GM12878 (cell line): Measurements from ENCODE around the gene BCR. TPM values are rescaled to one million over a fixed set of nuclear protein-coding genes. Genes with fewer than 3 reads are reported as not detected.

Source experiments
- ATAC-seq: fragments of 200-7000 bp; cut with Tn5 transposase; 3 replicates; pipeline ENCODE4 v1.9.1; 2020; ENCODE audit warnings: mild to moderate bottlenecking, moderate library complexity
- BruUV-seq: library from RNA; stranded (reverse); fragments of 400-500 nt; replicated peaks from 2 replicates; lab custom pipeline; 2021; lab: Mats Ljungman, UMichigan
- CTCF ChIA-PET: fragments of 300-600 bp; sonication (Branson Sonifier 250); formaldehyde crosslinking; extraction: SDS; loops from one replicate; lab custom pipeline; 2021; ENCODE audit warnings: inconsistent platforms; lab: Yijun Ruan, JAX
- POLR2A ChIA-PET: fragments of 350-600 bp; formaldehyde crosslinking; extraction: SDS; loops from one replicate; lab custom pipeline; 2021; ENCODE audit warnings: inconsistent platforms; lab: Charles Lee
- RAD21 ChIA-PET: fragments of 300-600 bp; sonication (Branson Sonifier 250); formaldehyde crosslinking; loops from one replicate; lab custom pipeline; 2023; ENCODE audit warnings: antibody characterized with exemption; ENCODE audit not compliant: unreplicated experiment; lab: Charles Lee
- SMC1A ChIA-PET: fragments of 300-600 bp; sonication (Branson Sonifier 250); formaldehyde crosslinking; loops from one replicate; lab custom pipeline; 2023; ENCODE audit not compliant: unreplicated experiment, uncharacterized antibody; lab: Charles Lee
- DNase-seq: peaks from one replicate; pipeline ENCODE4 v3.0.0-alpha.2; 2011; ENCODE audit warnings: low read depth, low spot score
- FAIRE-seq: peaks from 3 replicates; lab custom pipeline; 2011; peaks lifted over from hg19 to GRCh38; lab: Jason Lieb, UNC
- H2AFZ ChIP-seq: 2 replicates; pipeline ENCODE4 v1.6.0; 2011; ENCODE audit warnings: low read depth, low read length, control low read depth; ENCODE audit not compliant: control insufficient read depth
- H3K27ac ChIP-seq: 2 replicates; pipeline ENCODE4 v1.5.1; 2011; ENCODE audit warnings: control low read depth; ENCODE audit not compliant: control insufficient read depth, insufficient read depth
- H3K27me3 ChIP-seq, 2 experiments: replicated peaks in 1 of 2; 2 replicates each; pipeline versions ENCODE4 v1.6.0 to v1.6.1; 2011; ENCODE audit warnings: low read length in 1 of 2; ENCODE audit not compliant: control insufficient read depth in 2 of 2, insufficient read depth in 2 of 2
- H3K36me3 ChIP-seq, 2 experiments: 2 replicates each; pipeline ENCODE4 v1.5.1; 2011; ENCODE audit warnings: low read length in 1 of 2; ENCODE audit not compliant: control insufficient read depth in 2 of 2, insufficient read depth in 2 of 2
- H3K4me1 ChIP-seq: 2 replicates; pipeline ENCODE4 v1.6.1; 2011; ENCODE audit warnings: mild to moderate bottlenecking, low read length, moderate library complexity, mixed read lengths; ENCODE audit not compliant: control insufficient read depth, insufficient read depth
- H3K4me2 ChIP-seq: 2 replicates; pipeline ENCODE4 v1.6.0; 2011; ENCODE audit warnings: control low read depth; ENCODE audit not compliant: control insufficient read depth, insufficient read depth
- H3K4me3 ChIP-seq: fragments of 200-600 bp; sonication (generic); 2 replicates; pipeline ENCODE4 v1.5.1; 2016
- H3K79me2 ChIP-seq: 2 replicates; pipeline ENCODE4 v1.6.0; 2011; ENCODE audit warnings: low read length; ENCODE audit not compliant: control insufficient read depth, insufficient read depth
- H3K9ac ChIP-seq: 2 replicates; pipeline ENCODE4 v1.8.0; 2011; ENCODE audit warnings: low read length, control low read depth, mixed read lengths; ENCODE audit not compliant: control insufficient read depth, insufficient read depth
- H3K9me3 ChIP-seq: replicated peaks from 3 replicates; pipeline ENCODE4 v1.5.1; 2011; ENCODE audit warnings: mild to moderate bottlenecking, low read length; ENCODE audit not compliant: control insufficient read depth, insufficient read depth
- H4K20me1 ChIP-seq: 2 replicates; pipeline ENCODE4 v1.6.0; 2011; ENCODE audit not compliant: control insufficient read depth, insufficient read depth
- CREM ChIP-seq: IDR thresholded peaks from 2 replicates; pipeline ENCODE4 v1.6.1; 2014; ENCODE audit warnings: antibody characterized with exemption, low read depth
- ETV6 ChIP-seq, 2 experiments: fragments of 450-650 bp in 1 of 2; IDR thresholded peaks in 1 of 2; conservative IDR thresholded peaks in 1 of 2; 2 replicates each; pipeline ENCODE4 v1.6.1; 2014; ENCODE audit warnings: antibody characterized with exemption in 1 of 2, borderline replicate concordance in 1 of 2, low read depth in 1 of 2, mild to moderate bottlenecking in 1 of 2, moderate library complexity in 1 of 2
- FOXK2 ChIP-seq: fragments of 450-650 bp; IDR thresholded peaks from 2 replicates; pipeline ENCODE4 v1.6.1; 2017; ENCODE audit warnings: mild to moderate bottlenecking, moderate library complexity
- KAT2A ChIP-seq: conservative IDR thresholded peaks from 2 replicates; pipeline ENCODE4 v1.6.1; 2011; ENCODE audit warnings: low read depth, low read length; ENCODE audit not compliant: control insufficient read depth
- ZNF217 ChIP-seq: fragments of 450-650 bp; IDR thresholded peaks from 2 replicates; pipeline ENCODE4 v1.6.1; 2017; ENCODE audit warnings: antibody characterized with exemption, mild to moderate bottlenecking
- WGBS: methylation state at CpG from one replicate; pipeline ENCODE4 v1.1.6; 2016; ENCODE audit warnings: low lambda C conversion rate; ENCODE audit not compliant: insufficient replicate concordance, insufficient coverage; ENCODE audit errors: missing lambda C conversion rate; 5-methylcytosine and 5-hydroxymethylcytosine counted together
- in situ Hi-C: fragments of 300-500 bp; cut with MboI; formaldehyde crosslinking; loops from 9 replicates; pipeline ENCODE4 v1.14.3; 2018; ENCODE audit warnings: mixed read lengths
- intact Hi-C: fragments of 100-400 bp; cut with micrococcal nuclease; formaldehyde crosslinking; loops from one replicate; pipeline ENCODE4 v1.14.2; 2022; ENCODE audit not compliant: unreplicated experiment
- polyA plus RNA-seq, 11 experiments: library from polyadenylated mRNA; depleted of rRNA in 4 of 11; unstranded in 6 of 11; stranded (reverse) in 5 of 11; fragments of >200 nt; fragmentation: Nextera tagmentation in 4 of 11; fragmentation: Illumina TruSeq in 1 of 11; extraction: Ambion mirVana in 4 of 11; extraction: Trizol in 1 of 11; gene quantifications; 1 replicate in 1 of 11; 2 replicates in 10 of 11; pipeline versions ENCODE4 v1.2.1 to v1.2.3, GENCODE V29; 2011 to 2016; ENCODE audit warnings: inconsistent platforms in 2 of 11, missing spikeins in 2 of 11, low read depth in 1 of 11
- total RNA-seq, 4 experiments: library from RNA; depleted of rRNA in 3 of 4; stranded (reverse); fragments of >200 nt in 3 of 4; fragmentation: Illumina TruSeq in 1 of 4; extraction: Trizol in 1 of 4; gene quantifications; 2 replicates each; pipeline versions ENCODE4 v1.2.1 to v1.2.3, GENCODE V29; 2013 to 2021
- TF ChIP-seq, protein P1 (sequence below): fragments of 450-650 bp; formaldehyde crosslinking; IDR thresholded peaks from 2 replicates; pipeline ENCODE4 v1.5.0; 2022; ENCODE audit warnings: mild to moderate bottlenecking, missing genetic modification characterization
- TF ChIP-seq, protein P2 (sequence below): IDR thresholded peaks from 2 replicates; pipeline ENCODE4 v1.6.1; 2011; ENCODE audit warnings: borderline replicate concordance, low read depth, mild to moderate bottlenecking, moderate library complexity, mixed read lengths, low read length; ENCODE audit not compliant: insufficient read depth; ENCODE audit errors: extremely low read length
- TF ChIP-seq, protein P3 (sequence below): fragments of 450-650 bp; IDR thresholded peaks from 2 replicates; pipeline ENCODE4 v1.6.1; 2016; ENCODE audit warnings: mild to moderate bottlenecking, moderate library complexity, borderline replicate concordance

The BCR gene
- total and polyA plus RNA-seq, 10 of the 15 experiments (the other 5 are each of a cell fraction or from before 2014, with no cell fraction given) = 1.7 to 64.7 (median 18.4) TPM

DNA sequence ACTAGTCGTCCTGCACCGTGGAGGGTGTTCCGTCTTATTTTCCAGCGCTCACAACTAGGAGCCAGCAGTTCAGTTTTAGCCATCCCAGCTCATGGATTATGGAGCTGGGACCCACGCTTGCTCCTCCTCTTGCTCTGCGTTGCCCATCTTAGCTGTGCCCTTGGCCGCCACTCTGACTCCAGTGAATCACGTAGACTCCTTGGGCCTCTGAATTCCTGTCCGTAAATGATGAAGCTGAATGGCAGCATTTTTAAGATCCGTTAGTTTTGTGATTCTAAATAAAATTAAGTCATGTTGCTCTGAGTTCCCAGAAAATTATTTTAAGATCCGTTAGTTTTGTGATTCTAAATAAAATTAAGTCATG is 23.8 kb downstream of the BCR start (continued):
- TF ChIP-seq ETV6 (conservative IDR thresholded peaks at IDR 0.05 in 1 of 2, IDR thresholded peaks at IDR 0.05 in 1 of 2; ENCODE audit: borderline replicate concordance in 1 of 2, low read depth in 1 of 2) (no peak), CREM (no peak)
- TF ChIP-seq, protein P1, sequence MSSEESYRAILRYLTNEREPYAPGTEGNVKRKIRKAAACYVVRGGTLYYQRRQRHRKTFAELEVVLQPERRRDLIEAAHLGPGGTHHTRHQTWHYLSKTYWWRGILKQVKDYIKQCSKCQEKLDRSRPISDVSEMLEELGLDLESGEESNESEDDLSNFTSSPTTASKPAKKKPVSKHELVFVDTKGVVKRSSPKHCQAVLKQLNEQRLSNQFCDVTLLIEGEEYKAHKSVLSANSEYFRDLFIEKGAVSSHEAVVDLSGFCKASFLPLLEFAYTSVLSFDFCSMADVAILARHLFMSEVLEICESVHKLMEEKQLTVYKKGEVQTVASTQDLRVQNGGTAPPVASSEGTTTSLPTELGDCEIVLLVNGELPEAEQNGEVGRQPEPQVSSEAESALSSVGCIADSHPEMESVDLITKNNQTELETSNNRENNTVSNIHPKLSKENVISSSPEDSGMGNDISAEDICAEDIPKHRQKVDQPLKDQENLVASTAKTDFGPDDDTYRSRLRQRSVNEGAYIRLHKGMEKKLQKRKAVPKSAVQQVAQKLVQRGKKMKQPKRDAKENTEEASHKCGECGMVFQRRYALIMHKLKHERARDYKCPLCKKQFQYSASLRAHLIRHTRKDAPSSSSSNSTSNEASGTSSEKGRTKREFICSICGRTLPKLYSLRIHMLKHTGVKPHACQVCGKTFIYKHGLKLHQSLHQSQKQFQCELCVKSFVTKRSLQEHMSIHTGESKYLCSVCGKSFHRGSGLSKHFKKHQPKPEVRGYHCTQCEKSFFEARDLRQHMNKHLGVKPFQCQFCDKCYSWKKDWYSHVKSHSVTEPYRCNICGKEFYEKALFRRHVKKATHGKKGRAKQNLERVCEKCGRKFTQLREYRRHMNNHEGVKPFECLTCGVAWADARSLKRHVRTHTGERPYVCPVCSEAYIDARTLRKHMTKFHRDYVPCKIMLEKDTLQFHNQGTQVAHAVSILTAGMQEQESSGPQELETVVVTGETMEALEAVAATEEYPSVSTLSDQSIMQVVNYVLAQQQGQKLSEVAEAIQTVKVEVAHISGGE (CRISPR knock-in tag) = no peak
- TF ChIP-seq, protein P2, sequence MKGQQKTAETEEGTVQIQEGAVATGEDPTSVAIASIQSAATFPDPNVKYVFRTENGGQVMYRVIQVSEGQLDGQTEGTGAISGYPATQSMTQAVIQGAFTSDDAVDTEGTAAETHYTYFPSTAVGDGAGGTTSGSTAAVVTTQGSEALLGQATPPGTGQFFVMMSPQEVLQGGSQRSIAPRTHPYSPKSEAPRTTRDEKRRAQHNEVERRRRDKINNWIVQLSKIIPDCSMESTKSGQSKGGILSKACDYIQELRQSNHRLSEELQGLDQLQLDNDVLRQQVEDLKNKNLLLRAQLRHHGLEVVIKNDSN = no peak
- TF ChIP-seq, all 136 proteins: peak for 0

DNA sequence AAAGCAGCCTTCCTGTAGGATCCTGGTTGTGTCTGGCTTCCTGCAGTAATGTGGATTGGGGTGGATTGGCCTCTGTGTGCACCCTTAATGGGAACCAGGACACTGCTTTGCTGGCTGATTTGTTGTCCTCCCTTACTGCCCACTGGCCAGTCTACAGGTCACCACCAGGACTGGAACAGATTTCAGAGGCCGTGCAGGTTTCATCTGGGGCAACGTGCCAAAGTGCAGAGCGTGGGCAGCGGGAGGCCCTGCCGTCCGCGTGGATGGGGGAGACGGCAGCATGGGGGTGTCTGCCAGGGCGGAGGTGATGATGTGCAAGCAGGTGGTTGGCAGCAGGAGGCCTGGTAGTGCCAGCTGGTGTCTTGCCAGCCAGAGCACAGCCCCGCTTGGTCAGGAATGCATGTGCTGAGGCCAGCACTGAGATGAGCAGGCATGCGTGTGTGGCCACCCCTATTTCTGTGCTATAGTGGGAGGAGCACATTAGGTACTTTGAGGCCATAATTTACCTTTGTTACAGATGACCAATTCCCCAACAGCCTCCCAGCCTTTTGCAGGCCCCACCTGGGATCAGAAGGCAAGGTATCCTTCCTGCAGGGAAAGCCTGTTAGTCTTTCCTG is 24.3 kb downstream of the BCR start:
- Histone ChIP-seq H3K4me3 (no peak overlapping the region), H3K9ac (no peak overlapping the region), H3K4me1 (peaks cover 4% of the 10 kb centered on the region), H3K4me2 (no peak overlapping the region), H3K27ac (no peak overlapping the region), H3K27me3 (no peaks in the 10 kb centered on the region), H3K9me3 (no peaks in the 10 kb centered on the region), H2AFZ (no peak overlapping the region), H4K20me1 (peaks cover 3% of the 10 kb centered on the region; the same call in 1 of the 2 replicates), H3K36me3 (peaks cover 3 to 12% of the 10 kb centered on the region in 2 experiments; a peak in 3 of 4 replicates), H3K79me2 (no peaks in the 10 kb centered on the region; the same call in none of the 2 replicates)
- no peak for ATAC-seq
- in situ Hi-C loops (no loop called here), intact Hi-C loops (no loop called here)
- ChIA-PET POLR2A (no interaction called here), CTCF (no interaction called here), RAD21 (no interaction called here), SMC1A (interaction anchor here (0.8 kb wide), 1 partner anchor 17 kb away, joined by 5 read pairs; no protein-coding TSS in a partner anchor)
- BruUV-seq = no TSS peak
- WGBS = 88% methylated on average over 11 of the region's 11 CpGs
- no peak for DNase-seq
- FAIRE-seq = no peak
- TF ChIP-seq ZNF217 (no peak), KAT2A (no peak), FOXK2 (no peak)
- TF ChIP-seq, protein P3, sequence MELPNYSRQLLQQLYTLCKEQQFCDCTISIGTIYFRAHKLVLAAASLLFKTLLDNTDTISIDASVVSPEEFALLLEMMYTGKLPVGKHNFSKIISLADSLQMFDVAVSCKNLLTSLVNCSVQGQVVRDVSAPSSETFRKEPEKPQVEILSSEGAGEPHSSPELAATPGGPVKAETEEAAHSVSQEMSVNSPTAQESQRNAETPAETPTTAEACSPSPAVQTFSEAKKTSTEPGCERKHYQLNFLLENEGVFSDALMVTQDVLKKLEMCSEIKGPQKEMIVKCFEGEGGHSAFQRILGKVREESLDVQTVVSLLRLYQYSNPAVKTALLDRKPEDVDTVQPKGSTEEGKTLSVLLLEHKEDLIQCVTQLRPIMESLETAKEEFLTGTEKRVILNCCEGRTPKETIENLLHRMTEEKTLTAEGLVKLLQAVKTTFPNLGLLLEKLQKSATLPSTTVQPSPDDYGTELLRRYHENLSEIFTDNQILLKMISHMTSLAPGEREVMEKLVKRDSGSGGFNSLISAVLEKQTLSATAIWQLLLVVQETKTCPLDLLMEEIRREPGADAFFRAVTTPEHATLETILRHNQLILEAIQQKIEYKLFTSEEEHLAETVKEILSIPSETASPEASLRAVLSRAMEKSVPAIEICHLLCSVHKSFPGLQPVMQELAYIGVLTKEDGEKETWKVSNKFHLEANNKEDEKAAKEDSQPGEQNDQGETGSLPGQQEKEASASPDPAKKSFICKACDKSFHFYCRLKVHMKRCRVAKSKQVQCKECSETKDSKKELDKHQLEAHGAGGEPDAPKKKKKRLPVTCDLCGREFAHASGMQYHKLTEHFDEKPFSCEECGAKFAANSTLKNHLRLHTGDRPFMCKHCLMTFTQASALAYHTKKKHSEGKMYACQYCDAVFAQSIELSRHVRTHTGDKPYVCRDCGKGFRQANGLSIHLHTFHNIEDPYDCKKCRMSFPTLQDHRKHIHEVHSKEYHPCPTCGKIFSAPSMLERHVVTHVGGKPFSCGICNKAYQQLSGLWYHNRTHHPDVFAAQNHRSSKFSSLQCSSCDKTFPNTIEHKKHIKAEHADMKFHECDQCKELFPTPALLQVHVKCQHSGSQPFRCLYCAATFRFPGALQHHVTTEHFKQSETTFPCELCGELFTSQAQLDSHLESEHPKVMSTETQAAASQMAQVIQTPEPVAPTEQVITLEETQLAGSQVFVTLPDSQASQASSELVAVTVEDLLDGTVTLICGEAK = no peak
